HPDE6-E6E7 (cell line): ENCODE data around the gene PCDHGA1.
A peak's percentile ranks its signal among the peaks of the same experiment; 100 is the strongest.
"Not testable (repeated sequence)": the region's sequence is repeated elsewhere in the genome, so short reads cannot be mapped to it uniquely, and the experiment has no call there.

Experiments
- DNase-seq: peaks from one replicate; pipeline ENCODE4 v3.0.0; 2011; ENCODE audit warnings: missing footprints; ENCODE audit errors: extremely low spot score

Gene PCDHGA1

GRCh38 chr5:141409598-141410306 is 79.4 kb downstream of the PCDHGA1 start:
- DNase-seq: no peak

GRCh38 chr5:141411575-141411974 is 81.3 kb downstream of the PCDHGA1 start:
- no peak for DNase-seq

GRCh38 chr5:141412854-141413539 is 82.7 kb downstream of the PCDHGA1 start, which contains the start of gene PCDHGA10:
TSS of gene PCDHGA10 (plus strand) at chr5:141412987. CDS start at chr5:141413176, 189 bp downstream.
- DNase-seq: peak; percentile 59

DNA sequence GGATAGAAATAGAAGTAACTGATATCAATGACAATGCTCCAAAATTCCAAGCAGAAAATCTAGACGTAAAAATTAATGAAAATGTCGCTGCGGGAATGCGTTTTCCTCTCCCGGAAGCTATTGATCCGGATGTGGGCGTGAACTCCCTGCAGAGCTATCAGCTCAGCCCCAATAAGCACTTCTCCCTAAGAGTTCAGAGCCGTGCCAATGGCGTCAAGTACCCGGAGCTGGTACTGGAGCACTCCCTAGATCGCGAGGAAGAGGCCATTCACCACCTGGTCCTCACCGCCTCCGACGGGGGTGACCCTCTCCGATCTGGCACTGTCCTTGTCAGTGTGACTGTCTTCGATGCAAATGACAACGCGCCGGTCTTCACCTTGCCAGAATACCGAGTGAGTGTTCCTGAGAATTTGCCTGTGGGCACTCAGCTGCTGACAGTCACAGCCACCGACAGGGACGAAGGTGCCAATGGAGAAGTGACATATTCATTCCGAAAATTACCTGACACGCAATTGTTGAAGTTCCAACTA is 83.3 kb downstream of the PCDHGA1 start:
- no peak for DNase-seq

GRCh38 chr5:141414548-141415274 is 84.4 kb downstream of the PCDHGA1 start:
- not testable (repeated sequence) for DNase-seq

- DNase-seq: not testable (repeated sequence)
Observed at GRCh38 chr5:141415275-141415618, 84.9 kb downstream of the PCDHGA1 start.

- DNase-seq: not testable (repeated sequence)
Observed at GRCh38 chr5:141417494-141418172, 87.3 kb downstream of the PCDHGA1 start, which contains the start of gene PCDHGB7. TSS of gene PCDHGB7 (plus strand) at chr5:141417677. CDS start at chr5:141417860, 183 bp downstream.

DNA sequence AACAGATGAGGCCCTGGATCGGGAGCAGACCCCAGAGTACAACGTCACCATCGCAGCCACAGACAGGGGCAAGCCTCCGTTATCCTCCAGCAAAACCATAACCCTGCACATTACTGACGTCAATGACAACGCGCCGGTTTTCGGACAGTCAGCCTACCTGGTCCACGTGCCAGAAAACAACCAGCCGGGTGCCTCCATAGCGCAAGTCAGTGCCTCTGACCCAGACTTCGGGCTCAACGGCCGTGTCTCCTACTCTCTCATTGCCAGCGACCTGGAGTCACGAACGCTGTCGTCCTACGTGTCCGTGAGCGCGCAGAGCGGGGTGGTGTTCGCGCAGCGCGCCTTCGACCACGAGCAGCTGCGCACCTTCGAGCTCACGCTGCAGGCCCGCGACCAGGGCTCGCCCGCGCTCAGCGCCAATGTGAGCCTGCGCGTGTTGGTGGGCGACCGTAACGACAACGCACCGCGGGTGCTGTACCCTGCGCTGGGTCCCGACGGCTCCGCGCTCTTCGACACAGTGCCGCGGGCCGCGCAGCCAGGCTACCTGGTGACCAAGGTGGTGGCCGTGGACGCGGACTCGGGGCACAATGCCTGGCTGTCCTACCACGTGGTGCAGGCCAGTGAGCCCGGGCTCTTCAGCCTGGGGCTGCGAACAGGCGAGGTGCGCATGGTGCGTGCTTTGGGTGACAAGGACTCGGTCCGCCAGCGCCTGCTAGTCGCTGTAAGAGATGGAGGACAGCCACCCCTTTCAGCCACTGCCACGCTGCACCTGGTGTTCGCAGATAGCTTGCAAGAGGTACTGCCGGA is 89.0 kb downstream of the PCDHGA1 start:
- no peak for DNase-seq

DNA sequence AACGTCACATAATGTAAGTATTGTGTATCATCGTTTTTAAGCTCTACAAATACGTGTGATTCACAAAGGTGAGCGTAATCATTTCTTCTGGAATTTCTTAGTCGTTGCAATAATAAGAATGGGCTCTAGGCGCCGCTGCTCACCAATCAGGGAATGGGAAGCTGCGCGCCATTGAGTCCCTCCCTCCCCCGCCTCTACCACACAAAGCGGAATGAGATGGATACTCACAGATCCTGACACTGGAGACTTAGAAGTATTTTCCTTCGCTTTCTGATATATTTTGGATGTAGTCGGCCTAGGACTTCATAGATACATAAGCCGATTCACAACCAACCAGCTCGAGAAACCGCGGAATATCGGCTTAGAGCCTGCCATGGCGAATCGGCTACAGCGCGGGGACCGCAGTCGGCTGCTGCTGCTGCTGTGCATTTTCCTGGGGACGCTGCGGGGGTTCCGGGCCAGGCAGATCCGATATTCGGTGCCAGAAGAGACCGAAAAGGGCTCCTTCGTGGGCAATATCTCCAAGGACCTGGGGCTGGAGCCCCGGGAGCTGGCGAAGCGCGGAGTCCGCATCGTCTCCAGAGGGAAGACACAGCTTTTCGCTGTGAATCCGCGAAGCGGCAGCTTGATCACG is 90.7 kb downstream of the PCDHGA1 start, which contains the start of gene PCDHGA11:
TSS of gene PCDHGA11 (plus strand) at position 197 of the 634 bp plus-strand sequence. CDS start at position 374, 177 bp downstream.
- no peak for DNase-seq

GRCh38 chr5:141421489-141421855 is 91.2 kb downstream of the PCDHGA1 start:
- DNase-seq: no peak

DNA sequence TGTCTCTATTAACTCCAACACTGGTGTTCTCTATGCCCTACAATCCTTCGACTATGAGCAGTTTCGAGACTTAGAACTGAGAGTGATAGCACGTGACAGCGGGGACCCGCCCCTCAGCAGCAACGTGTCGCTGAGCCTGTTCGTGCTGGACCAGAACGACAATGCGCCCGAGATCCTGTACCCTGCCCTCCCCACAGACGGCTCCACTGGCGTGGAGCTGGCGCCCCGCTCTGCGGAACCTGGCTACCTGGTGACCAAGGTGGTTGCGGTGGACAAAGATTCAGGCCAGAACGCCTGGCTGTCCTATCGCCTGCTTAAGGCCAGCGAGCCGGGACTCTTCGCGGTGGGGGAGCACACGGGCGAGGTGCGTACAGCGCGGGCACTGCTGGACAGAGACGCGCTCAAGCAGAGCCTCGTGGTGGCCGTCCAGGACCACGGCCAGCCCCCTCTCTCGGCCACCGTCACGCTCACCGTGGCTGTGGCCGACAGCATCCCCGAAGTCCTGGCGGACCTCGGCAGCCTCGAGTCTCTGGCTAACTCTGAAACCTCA is 92.5 kb downstream of the PCDHGA1 start:
- DNase-seq: no peak

- DNase-seq: no peak
Observed at GRCh38 chr5:141427783-141428426, 97.6 kb downstream of the PCDHGA1 start.

DNA sequence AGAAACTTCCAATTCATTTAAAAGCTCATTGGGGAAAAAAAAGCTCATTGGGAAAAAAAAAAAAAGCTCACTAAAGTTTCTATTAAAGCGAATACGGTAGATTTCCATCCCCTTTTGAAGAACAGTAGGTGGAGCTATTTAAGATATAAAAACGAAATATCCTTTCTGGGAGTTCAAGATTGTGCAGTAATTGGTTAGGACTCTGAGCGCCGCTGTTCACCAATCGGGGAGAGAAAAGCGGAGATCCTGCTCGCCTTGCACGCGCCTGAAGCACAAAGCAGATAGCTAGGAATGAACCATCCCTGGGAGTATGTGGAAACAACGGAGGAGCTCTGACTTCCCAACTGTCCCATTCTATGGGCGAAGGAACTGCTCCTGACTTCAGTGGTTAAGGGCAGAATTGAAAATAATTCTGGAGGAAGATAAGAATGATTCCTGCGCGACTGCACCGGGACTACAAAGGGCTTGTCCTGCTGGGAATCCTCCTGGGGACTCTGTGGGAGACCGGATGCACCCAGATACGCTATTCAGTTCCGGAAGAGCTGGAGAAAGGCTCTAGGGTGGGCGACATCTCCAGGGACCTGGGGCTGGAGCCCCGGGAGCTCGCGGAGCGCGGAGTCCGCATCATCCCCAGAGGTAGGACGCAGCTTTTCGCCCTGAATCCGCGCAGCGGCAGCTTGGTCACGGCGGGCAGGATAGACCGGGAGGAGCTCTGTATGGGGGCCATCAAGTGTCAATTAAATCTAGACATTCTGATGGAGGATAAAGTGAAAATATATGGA is 100.2 kb downstream of the PCDHGA1 start, which contains the start of gene PCDHGA12:
TSS of gene PCDHGA12 (plus strand) at position 176 of the 782 bp plus-strand sequence. CDS start at position 429, 253 bp downstream.
- peak; percentile 54 for DNase-seq

DNA sequence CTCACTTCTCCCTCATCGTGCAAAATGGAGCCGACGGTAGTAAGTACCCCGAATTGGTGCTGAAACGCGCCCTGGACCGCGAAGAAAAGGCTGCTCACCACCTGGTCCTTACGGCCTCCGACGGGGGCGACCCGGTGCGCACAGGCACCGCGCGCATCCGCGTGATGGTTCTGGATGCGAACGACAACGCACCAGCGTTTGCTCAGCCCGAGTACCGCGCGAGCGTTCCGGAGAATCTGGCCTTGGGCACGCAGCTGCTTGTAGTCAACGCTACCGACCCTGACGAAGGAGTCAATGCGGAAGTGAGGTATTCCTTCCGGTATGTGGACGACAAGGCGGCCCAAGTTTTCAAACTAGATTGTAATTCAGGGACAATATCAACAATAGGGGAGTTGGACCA is 101.0 kb downstream of the PCDHGA1 start:
- no peak for DNase-seq

- not testable (repeated sequence) for DNase-seq
Observed at GRCh38 chr5:141432308-141432707, 102.0 kb downstream of the PCDHGA1 start.

GRCh38 chr5:141432726-141433125 is 102.4 kb downstream of the PCDHGA1 start:
- DNase-seq: not testable (repeated sequence)

DNA sequence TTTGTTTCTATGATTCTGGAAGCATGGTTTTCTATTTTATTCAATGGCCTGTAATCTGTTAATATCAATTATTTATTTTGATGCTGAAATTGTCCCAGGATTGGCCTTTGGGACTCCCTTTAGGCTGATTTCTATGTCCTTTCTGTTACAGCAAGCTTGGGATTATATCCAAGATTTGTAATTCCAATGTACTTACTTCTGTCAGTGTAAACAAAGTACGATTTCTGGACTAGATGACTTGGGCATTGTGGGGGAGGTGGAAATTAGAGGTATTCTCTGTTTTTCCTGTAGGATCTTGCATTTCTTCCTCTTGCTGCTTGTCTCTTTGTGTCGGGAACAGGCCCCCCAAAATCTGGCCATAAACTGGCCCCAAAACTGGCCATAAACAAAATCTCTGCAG is 103.7 kb downstream of the PCDHGA1 start:
- no peak for DNase-seq

GRCh38 chr5:141437221-141437620 is 106.9 kb downstream of the PCDHGA1 start:
- DNase-seq: no peak
